NCI-H524 treated with DMSO at 0.1 percent for 48 hours (cell line): Measurements from ENCODE around the gene HDDC2.
"Not testable (repeated sequence)": the region's sequence is repeated elsewhere in the genome, so short reads cannot be mapped to it uniquely, and the experiment has no call there.

Experiments
- DNase-seq: peaks from one replicate; lab custom pipeline; 2025; lab: John Stamatoyannopoulos, UW

HDDC2 gene

GRCh38 chr6:125306756-125307149 is 5.0 kb upstream of the HDDC2 start:
- DNase-seq: no peak

- no peak for DNase-seq
These were observed 3.3 kb upstream of the HDDC2 start for GRCh38 chr6:125304970-125305660.

GRCh38 chr6:125303512-125303854 is 1.7 kb upstream of the HDDC2 start:
- DNase-seq: no peak

- DNase-seq: no peak
These were observed 1.2 kb upstream of the HDDC2 start for GRCh38 chr6:125302840-125303511.

- DNase-seq: no peak
These were observed 754 bp downstream of the HDDC2 start for GRCh38 chr6:125300992-125301434.

GRCh38 chr6:125299257-125299656 is 2.5 kb downstream of the HDDC2 start:
- no peak for DNase-seq

- no peak for DNase-seq
These were observed 5.3 kb downstream of the HDDC2 start for GRCh38 chr6:125296471-125296870.

DNA sequence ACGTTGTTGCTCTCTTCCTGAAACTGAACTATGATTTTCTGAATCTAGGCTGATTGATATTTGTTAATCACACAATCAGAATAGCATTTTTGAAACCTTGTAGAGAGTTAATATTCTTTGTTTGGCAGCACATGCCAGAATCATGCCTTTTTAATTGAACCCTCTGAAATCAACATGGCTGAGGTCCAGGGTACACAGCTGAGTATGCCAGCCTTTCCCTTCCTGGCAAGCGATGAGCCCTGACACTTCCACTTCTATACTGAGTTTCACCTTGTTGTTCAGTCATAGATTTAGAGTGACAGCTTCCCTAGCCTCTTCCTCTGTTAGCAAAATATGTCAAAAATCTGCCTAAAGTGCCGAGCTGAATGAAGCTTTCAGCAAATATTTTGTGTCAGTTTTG is 6.8 kb downstream of the HDDC2 start:
- DNase-seq: no peak

- DNase-seq: no peak
These were observed 7.7 kb downstream of the HDDC2 start for GRCh38 chr6:125294036-125294435.

GRCh38 chr6:125293587-125293986 is 8.2 kb downstream of the HDDC2 start:
- no peak for DNase-seq

DNA sequence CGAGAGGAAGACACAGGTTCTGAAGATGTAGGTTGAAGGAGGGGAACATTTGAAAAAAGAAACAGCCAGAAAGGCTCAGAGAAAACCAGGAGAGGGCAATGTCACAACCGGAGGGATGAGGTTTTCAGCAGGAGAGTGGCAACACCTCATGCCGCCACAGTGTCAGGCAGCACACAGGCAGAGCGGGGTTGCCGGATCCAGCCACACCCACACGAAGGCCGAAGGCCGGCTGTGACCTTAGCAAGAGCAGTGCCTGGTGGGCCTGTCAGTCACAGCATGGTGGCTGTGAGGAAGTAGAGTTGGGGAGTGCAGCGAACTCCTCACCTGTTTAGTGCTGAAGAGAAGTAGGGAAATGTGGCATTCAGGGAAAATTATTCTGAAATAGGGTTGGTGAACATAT is 14.0 kb downstream of the HDDC2 start:
- DNase-seq: no peak

DNA sequence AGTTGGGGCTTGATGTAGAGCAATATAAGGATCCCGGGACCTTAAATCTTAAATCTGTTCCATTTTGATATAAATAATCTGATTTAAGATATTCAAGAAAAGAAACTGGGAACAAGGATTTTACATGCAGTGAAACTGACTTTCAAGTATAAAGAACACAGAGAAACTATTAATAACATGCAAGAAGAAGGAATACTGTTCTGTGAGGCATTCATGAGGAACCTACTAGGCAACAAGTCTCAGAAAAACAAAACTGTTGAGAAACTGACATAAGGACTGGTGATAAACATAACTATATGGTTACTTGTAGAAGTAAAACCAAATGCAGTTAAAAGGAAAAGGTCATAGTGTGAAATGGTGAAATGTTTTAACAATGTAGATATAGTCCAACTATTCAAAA is 15.8 kb downstream of the HDDC2 start:
- no peak for DNase-seq

GRCh38 chr6:125285353-125285752 is 16.4 kb downstream of the HDDC2 start:
- DNase-seq: no peak

DNA sequence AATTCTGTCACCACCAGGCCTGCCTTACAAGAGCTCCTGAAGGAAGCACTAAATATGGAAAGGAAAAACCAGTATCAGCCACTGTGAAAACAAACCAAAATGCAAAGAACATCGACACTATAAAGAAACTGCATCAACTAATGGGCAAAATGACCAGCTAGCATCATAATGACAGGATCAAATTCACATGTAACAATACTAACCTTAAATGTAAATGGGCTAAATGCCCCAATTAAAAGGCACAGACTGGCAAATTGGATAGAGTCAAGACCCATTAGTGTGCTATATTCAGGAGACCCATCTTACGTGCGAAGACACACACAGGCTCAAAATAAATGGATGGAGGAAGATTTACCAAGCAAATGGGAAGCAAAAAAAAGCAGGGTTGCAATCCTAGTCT is 19.3 kb downstream of the HDDC2 start:
- DNase-seq: not testable (repeated sequence)

- not testable (repeated sequence) for DNase-seq
These were observed 21.3 kb downstream of the HDDC2 start for GRCh38 chr6:125280370-125281035.

GRCh38 chr6:125279961-125280360 is 21.8 kb downstream of the HDDC2 start:
- DNase-seq: no peak

DNA sequence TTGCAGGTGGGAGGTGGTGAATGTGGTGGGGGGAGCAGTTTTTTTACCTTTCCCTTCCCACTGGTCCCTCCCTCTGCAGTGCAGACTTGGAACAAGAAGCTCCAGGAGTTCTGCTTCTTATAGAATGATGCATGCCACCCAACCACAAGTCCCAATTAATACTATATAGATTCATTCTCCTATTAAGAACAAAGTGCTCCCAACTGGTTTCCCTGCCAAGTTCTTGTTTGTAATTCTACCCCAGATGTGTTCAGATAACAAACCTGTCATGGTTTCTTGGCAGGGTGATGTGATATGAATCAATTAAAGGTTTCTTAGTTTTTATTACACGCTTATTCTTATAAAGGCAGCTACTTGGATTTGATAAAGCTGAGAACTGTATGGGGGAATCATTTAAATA is 23.9 kb downstream of the HDDC2 start:
- DNase-seq: no peak

GRCh38 chr6:125275779-125276178 is 26.0 kb downstream of the HDDC2 start:
- DNase-seq: no peak

GRCh38 chr6:125274935-125275334 is 26.8 kb downstream of the HDDC2 start:
- DNase-seq: no peak

DNA sequence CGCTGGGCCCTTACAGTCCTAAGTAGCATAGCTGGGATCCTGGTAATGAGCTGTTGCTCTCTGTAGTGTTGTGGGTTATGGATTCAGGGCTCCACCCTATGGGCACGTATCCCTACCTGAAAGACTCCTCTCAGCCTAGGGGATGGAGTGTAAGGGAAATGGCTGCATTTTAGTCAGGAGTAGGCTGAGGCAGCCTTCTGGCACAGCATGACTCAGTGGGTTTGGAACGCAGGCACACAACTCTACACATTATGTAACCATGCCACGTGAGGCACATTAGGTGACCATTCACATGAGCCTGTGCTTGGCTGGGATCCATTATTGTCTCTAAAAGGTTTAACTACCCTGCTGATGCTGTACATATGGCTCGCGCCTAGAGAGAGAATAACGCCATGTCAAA is 27.8 kb downstream of the HDDC2 start:
- DNase-seq: no peak

DNA sequence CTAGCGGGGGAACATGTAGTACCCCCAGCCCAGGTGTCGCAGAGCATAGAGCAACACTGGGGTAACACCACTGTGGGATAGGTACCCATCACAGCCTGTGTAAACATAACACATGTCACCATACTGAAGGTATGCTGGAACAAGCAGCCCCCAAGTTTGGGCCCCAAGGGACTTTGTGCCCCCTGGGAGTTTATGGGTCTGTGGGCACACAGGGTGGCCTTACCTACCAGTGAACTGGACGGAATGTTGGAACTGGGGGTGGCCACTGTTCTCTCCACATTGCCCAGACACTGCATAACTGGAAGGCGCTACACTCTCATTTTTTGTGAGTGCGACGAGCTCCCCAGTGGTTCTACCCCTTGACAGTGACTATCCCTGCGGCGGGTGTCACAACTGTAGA is 28.5 kb downstream of the HDDC2 start:
- DNase-seq: no peak

GRCh38 chr6:125271486-125272159 is 30.1 kb downstream of the HDDC2 start:
- DNase-seq: no peak

DNA sequence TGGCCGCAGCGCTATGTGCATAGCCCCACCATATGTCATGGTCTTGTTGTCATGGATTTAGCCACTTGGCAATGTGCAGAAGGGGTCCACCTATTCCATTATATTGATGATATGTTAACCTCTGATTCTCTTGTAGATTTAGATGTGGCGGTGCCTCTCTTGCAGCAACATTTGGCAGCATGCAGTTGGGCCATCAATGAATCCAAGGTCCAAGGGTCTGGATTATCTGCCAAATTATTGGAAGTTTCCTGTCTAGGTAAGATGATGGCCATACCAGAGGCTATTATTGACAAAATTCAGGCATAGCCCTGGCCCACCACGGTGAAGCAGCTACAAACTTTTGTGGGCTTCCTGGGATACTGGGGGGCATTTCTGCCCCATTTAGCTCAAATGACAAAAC is 31.4 kb downstream of the HDDC2 start:
- DNase-seq: no peak
